G401.6 (cell line): Measurements from ENCODE around the gene ADAMTS15.

Source experiments
- FAIRE-seq: peaks from 2 replicates; lab custom pipeline; 2012; peaks lifted over from hg19 to GRCh38; lab: Jason Lieb, UNC

The ADAMTS15 gene, protein sequence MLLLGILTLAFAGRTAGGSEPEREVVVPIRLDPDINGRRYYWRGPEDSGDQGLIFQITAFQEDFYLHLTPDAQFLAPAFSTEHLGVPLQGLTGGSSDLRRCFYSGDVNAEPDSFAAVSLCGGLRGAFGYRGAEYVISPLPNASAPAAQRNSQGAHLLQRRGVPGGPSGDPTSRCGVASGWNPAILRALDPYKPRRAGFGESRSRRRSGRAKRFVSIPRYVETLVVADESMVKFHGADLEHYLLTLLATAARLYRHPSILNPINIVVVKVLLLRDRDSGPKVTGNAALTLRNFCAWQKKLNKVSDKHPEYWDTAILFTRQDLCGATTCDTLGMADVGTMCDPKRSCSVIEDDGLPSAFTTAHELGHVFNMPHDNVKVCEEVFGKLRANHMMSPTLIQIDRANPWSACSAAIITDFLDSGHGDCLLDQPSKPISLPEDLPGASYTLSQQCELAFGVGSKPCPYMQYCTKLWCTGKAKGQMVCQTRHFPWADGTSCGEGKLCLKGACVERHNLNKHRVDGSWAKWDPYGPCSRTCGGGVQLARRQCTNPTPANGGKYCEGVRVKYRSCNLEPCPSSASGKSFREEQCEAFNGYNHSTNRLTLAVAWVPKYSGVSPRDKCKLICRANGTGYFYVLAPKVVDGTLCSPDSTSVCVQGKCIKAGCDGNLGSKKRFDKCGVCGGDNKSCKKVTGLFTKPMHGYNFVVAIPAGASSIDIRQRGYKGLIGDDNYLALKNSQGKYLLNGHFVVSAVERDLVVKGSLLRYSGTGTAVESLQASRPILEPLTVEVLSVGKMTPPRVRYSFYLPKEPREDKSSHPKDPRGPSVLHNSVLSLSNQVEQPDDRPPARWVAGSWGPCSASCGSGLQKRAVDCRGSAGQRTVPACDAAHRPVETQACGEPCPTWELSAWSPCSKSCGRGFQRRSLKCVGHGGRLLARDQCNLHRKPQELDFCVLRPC

DNA sequence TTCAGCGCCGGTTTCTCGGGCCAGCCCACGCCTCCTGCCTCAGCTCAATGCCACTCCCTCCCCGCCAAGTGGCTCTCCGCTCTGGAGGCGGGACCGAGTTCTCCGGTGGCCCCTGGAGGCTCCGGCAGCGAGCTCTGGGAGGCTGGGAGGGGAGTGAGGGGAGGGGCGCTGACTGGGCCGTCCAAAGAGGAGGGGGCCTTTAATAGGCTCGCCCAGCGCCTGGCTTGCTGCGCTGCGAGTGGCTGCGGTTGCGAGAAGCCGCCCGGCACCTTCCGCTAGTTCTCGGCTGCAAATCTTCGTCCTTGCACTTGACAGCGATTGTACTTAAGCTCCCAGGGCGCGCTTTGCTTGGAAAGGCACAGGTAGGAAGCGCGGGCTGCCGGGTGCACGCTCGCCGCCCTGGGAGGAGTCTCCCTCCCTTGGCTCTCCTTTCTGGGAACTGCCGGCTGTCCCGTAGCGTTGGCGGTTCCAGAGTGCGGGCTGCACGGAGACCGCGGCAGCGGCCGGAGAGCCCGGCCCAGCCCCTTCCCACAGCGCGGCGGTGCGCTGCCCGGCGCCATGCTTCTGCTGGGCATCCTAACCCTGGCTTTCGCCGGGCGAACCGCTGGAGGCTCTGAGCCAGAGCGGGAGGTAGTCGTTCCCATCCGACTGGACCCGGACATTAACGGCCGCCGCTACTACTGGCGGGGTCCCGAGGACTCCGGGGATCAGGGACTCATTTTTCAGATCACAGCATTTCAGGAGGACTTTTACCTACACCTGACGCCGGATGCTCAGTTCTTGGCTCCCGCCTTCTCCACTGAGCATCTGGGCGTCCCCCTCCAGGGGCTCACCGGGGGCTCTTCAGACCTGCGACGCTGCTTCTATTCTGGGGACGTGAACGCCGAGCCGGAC, at the start of gene ADAMTS15:
Gene ADAMTS15 (plus strand): TSS at position 230 of the 894 bp plus-strand sequence. CDS start 329 bp downstream, at position 559.
- FAIRE-seq, result no peak

DNA sequence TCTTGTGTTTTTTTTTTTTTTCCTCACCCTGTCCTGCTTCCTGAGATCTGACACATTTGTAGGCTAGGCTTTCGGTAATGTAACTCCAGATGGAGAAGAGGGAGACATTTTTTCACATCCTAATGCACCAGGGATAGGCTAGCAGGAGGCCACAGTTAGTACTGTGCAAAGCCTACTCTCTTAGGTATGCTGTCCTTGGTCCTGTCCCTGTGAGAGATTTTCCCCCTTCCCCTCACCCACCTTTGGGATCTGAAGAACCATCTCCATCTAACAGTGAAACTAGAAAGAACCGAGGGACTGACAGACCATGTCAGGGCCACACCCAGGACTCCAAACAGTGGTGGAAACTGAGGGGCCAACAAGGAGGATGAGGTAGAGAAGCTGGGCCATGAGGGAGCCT, 49.2 kb upstream of the ADAMTS15 start:
- FAIRE-seq, result no peak

DNA sequence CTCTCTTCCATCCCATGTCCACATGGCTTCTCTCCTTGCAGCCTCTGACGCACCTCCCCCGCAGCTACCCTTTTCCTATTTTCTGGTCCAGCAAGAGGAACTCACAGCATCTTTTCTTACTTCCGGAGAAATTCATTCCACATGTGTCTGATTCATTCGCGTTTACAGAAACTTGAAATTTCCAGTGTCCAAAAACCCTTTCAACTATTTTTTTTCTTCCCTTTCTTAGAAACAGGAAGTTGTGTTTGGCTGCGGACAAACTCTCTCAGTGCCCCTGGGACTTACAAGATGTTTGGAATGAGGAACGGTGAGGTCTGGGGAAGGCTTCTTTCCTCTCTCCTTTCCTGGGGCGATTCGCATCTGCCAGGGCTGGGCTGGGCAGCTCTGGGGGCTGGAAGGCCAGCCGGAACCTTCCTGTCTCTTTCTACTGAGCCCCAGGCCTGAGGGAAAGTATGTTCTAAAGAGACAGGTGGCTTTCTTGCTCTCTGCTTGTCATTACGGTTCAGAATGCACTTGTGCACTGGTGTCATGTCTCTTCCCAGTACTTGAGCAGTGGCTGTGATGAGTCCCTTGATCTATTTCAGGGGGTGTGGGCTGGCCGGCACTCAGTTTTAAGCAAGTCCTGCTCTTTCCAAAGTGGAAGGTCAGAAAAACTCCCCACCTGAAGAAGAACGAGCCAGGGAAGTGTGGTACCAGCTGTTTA, 47.5 kb upstream of the ADAMTS15 start:
- FAIRE-seq, result no peak

DNA sequence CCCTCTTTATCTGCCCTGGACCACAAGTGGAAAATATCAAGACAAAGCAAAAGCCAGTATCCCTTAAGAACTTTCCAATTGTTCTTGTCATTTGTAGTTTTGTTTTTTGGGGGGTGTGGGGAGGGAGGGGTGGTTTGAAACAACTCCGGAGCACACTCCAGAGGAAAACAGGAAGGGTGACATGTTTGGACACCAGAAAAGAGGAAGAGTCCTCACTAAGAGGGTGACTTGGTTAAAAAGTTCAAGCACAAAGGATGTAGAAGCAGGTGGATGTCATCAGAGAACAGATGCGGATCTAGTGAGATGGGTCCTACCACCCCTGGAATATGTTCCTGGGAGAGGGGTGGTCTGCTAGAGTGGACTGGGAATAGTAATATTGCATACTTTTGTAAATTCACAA, 45.9 kb upstream of the ADAMTS15 start:
- no peak for FAIRE-seq

DNA sequence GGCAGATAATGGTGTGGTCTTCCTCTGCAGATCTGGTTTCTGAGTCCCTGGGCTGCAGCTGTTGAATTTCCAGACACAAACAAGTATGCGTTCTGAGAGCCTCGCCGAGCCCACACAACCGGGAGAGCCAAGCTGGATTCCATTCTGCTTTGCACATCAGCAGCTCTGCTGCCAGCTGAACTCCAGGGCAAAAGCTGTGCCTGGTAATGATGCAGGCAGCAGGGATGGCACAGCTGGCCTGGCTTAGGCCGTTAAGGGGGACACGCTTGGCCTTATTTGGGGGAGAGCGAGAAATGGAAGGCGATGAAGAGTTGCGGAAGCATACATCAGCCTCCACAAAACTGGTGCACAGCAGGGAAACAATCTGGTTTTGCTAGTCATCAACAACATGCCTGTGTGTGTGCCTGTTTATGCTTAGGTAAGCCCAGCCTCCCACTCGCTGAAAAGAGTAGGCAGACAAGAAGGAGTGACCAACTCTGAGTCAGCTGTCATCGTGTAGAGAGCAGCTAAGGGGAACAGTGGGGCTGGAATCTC, 45.1 kb upstream of the ADAMTS15 start:
- no peak for FAIRE-seq

DNA sequence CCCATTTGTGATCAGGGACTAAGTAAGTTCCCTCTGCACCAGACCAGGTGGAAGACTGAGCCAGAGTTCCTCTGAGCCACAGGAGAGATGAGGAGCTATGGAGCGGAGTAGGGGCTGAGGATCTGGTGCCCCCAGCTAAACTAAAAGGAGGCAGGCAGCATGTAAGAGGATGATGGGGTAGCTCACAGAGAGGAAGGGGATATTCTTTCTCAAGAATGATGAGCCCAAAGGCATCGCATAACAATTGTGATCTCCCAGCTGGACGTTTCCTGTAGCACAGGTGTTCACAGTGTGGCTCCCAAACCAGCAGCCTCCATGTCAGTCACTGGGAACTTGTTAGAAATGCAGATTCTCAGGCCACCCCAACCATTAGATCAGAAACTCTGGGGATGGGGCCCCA, 44.5 kb upstream of the ADAMTS15 start:
- no peak for FAIRE-seq

DNA sequence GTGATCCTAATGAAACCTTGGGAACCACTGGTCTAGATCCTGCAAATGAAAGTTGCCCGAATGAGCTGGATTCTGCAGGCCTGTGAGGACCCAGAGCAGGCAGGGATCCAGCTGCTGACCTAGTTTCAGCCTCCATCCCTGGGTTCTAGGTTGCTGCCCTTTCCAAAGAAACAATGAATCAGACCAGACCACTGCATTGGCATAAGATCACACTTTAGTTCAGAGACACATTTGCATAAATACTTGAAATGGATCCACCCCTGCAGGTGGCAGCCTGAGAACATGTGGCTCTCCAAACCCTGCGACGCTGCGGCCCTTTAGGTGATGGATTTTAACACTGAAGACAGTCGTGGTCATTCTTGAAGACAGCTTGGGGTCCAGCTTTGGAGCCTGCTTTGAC, 43.7 kb upstream of the ADAMTS15 start:
- FAIRE-seq, result no peak

DNA sequence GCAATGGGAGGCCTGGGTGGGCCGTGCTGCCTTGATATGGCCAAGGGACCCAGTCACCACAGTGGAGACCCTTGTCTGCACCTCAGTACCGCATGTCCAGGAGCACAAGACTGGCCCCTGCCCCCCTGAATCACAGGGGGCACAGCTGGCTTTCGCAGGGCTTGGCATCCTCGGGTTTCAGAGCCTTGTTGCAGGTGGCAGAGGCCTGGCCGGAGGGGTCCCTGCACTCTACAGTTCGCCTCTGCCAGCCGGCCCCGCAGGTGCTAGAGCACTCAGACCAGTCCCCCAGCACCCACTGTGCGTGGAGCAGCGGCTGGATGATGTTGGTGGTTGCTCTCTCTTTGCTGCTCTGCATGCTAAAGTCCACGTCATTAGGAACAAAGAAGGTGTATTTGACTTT, 43.0 kb upstream of the ADAMTS15 start:
- no peak for FAIRE-seq

DNA sequence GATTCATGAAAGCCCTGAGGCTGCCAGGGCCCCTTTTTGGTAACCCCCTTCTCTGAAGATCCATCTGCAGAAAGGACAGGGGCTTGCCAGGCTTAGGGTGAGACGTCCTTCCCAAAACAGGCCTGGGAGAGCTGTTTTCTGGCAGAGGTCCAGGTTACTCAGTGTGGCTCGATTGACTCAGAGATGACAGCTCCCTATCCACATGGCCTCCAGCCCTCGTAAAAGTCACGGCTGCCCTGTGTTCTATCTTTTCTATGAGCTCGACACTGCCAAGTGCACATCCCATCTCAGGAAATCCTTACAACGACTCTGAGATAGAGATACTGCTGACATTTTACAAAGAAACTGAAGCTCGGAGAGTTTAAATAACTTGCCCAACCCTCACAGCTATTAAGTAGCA, 40.5 kb upstream of the ADAMTS15 start:
- FAIRE-seq, result no peak

DNA sequence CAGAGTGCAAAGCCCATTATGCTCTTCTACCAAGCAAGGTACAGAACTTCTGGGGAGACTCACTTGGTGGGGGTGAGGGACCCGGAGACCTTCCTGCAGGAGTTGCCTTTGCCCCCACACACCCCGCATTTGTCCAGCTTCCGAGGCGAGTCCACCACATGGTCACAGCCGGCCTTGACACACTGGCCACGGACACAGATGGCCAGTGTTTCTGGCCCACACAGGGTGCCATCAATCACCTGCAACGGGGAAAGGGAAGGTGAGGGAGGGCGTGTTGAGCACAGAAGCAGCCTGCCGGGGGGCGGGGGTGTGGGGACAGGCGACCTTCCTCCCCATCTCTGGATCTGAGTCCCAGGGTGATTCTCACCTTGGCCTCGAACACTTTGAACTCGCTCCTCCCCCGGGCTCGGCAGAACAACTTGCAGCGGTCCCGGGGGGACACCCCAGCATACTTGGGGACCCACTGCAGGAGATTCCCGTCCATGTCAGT, 40.0 kb upstream of the ADAMTS15 start:
- FAIRE-seq, result no peak

DNA sequence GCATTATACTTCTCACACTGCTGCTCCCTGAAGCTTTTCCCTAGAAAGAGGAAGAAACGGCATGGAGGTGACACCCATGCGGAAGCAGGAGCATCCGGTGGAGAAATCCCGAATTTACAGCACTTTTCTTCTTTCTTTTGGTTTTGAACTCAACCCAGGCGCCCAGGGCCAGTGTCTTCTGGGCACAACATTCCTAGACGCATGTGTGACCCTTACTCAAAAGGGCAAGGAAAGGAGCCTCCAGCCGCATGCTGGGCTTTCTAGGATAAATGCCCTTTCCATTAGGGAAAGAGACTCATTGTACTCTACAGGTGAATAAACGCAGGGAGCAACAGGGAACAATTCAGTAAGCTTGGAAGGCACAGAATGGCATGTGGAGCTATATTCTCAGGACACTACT, 39.5 kb upstream of the ADAMTS15 start:
- no peak for FAIRE-seq

DNA sequence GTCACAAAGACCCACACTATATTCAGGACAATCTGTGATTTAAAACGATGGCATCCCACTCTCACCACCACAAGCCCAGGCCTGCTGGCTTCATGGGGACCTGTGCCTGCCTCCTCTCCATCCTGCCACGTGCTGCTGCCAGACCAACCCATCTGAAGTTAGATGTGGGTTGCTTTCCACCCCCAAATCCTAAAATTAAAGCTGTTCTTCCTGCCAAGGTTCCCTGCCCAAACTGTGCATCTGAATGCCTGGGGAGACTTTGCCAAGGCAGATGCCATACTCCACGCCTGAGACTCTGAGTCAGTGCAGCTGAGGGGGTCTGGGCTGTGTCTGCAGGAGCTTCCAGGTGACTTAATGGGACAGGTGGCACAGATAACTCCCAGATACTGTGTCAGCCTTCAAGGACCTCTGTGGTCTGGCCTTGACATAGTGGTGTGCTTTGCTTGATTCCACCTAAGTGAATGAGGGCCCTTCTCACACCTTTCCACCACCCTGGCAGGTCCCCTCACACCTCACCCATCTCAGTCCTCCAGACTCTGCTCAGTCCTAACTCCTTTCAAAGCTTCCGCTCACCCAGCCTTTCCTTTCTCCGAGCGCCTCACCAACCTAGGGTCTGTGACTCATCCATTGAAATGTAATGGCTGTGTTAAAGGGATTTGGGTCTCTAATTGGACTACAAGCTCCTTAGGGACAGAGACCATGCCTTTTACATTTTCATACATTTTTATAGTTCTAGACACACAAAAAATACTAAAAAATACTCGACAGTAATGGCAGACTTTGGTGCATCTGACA, 38.7 kb upstream of the ADAMTS15 start:
- no peak for FAIRE-seq

DNA sequence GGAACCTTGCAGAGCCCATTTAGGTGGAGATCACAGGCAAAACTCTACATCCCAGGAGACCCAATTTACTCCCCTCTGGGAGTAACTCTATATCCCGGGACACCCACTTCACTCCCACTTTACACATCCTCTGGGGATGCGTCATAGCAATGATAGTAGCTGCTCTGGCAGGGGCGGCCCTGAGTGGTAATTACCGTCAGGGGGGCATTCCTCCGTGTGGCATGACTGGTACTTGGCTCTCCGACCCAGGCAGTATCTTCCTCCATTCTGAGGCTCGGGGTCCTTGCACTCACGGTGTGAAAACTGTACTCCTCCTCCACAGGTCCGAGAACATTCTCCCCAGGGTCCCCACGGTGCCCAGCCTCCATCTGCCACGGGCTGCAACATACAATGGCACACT, 37.2 kb upstream of the ADAMTS15 start:
- no peak for FAIRE-seq

DNA sequence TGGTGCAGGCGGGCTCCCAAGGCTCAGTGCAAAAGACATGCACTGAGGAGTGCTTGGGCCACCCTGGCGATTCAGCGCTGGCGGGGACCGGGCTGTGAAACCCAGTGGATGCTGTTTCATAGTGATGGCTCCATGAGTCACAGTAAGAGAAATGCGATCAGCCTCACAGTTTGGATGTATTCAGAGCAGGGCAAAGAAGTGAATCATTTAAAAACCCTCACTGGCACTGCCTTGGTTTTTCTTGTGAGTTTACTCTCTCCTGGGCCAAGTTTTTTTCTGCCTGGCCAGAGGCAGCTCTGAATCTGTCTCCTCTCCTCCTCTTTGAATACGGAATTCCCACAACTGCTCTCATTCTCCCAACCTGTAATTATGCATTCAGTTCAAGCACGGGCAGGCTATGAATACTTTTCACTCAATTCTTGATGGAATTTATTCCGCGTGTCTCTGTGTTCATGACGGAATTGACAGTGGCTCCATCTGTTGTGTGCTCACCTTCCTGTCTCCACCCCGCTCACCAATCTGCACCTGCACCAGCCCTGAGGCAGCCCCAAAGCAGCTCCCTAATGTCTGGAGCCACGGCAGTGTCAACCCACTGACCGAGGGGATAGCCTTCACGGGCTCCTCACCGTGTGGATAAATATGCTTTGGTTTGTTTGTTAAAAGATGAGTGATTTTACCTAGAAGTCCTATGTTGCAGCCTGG, 34.9 kb upstream of the ADAMTS15 start:
- no peak for FAIRE-seq

DNA sequence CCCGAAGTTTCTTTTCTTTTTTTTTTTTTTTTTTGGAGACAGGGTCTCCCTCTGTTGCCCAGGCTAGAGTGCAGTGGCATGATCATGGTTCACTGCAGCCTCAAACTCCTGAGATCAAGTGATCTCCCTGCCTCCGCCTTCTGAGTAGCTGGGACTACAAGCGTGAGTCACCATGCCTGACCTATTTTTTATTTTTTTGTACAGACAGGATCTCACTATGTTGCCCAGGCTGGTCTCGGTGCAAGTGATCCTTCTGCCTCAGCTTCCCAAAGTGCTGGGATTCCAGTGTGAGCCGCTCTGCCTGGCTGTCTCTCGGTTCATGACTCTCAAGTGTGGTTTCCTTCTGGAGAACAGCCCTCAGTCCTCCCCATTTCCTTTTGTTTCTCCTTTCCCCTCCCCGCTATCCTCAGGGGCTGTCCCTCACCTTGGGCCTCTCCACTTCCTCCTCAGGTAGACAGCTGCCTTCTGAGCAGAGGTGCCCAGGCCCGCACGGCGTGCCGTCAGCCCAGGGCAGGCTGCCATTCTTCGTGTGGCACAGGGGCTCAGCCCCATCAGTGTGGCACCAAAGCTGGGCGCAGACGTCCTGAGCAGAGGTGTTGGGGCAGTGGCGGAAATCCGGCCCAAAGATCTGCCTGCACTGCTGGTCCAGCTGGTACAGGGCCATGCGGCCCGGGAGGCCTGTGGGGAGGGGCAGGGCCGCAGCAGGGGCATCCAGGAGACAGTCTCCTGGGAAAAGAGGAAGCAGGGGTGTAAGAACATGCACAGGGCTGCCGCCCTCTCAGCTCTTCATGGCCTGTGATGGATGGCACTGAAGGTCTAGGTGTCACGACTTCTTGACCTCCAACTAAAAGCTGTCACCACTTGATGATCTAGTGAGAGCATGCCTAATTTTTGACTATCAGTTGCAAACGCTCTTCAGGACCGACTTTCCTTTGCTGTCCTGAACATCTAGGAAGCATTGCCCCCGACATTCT, 34.1 kb upstream of the ADAMTS15 start:
- no peak for FAIRE-seq

DNA sequence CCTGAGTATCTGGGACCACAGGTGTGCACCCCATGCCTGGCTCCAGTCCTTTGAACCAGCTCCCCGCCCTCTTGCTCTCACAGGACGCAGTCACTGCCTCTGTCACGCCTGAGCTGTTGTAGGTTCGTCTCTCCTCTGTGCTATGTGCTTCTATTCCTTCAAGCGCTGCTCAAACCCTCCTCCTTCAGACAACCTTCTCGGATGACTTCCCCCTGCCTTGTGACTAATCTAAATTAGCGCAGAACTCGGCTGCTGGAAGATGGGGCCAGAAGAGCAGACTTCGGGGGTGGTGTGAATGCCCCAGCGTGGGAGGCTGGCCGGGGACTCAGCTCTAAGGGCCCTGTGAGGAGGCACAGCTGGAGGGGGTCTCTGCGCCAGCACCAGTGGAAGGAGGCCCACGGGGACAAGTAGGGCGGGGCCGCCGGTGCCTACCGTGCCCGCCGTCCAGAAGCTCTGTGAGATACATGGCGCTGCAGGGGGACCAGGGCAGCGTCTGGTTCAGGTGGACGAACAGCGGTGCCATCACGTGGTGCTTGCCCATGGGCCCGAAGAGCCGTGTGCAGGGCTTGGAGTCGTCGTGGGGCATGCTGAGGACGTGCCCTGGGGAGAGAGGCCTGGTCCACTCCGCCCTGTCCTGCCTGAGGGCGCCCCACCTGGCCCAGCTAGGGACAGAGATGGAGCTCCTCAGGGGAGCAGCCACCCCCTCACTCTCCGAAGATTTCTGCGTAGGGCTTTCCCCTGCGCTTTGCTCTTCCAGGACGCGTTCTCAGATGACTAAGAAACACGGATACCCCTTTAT, 32.5 kb upstream of the ADAMTS15 start:
- no peak for FAIRE-seq

DNA sequence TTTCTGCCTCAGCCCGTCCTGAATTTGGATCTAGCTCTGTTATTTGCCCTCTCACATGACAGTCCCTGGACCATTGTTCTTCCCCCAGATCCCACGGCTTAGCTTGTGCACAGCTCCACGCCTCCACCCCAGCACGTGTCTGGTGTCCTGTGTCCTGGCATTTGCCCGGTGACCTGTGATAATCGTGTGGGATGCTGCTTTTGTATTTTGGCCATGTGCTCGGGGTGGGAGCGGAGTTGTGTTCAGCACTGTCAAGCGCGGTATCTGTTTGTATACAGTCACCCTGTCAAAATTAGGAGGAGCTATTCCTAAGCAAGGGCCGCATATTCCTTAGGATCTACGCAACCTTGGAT, 31.9 kb upstream of the ADAMTS15 start:
- no peak for FAIRE-seq

DNA sequence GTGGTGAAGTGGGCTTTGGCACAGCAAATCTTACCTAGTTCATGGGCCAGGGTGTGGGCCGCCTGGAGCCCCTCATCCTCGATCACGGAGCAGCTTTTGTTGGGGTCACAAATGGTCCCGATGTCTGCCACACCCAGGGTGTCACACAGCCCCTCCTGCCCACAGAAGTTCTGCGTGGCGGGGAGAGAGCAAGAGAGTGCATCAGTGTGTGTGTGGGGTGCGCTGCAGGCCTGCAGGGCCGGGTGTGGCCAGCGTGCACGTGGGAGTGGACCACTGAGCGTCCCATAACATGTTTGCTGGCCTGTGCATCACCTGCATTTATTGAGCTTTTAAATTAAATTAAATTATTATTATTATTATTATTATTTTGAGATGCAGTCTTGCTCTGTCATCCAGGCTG, 31.5 kb upstream of the ADAMTS15 start:
- no peak for FAIRE-seq
